Ramos (cell line): Measurements from ENCODE around the gene ZNF691.
"Not testable (repeated sequence)": the region's sequence is repeated elsewhere in the genome, so short reads cannot be mapped to it uniquely, and the experiment has no call there.

Experiments used
- in situ Hi-C: fragments of 300-500 bp; cut with MboI; formaldehyde crosslinking; loops from one replicate; pipeline ENCODE4 v1.14.3; 2022; ENCODE audit warnings: low sequenced_read_pairs; ENCODE audit not compliant: unreplicated experiment

ZNF691 gene

GRCh38 chr1:42846257-42847110 lies at the start of gene ZNF691:
TSS of gene ZNF691 (plus strand) at chr1:42846613. CDS start at chr1:42849659, 3,046 bp downstream.
- in situ Hi-C loops, result no loop called here

GRCh38 chr1:42797414-42797813 lies 49.0 kb upstream of the ZNF691 start:
- in situ Hi-C loops, result no loop called here

GRCh38 chr1:42797979-42798378 lies 48.4 kb upstream of the ZNF691 start:
- in situ Hi-C loops, result no loop called here

- in situ Hi-C loops, result no loop called here
Observed at GRCh38 chr1:42801832-42802473, 44.5 kb upstream of the ZNF691 start.

- in situ Hi-C loops, result no loop called here
Observed at GRCh38 chr1:42806171-42806570, 40.2 kb upstream of the ZNF691 start.

- in situ Hi-C loops, result no loop called here
Observed at GRCh38 chr1:42806593-42806992, 39.8 kb upstream of the ZNF691 start.

GRCh38 chr1:42807056-42807668 lies 39.3 kb upstream of the ZNF691 start:
- in situ Hi-C loops, result no loop called here

- in situ Hi-C loops, result not testable (repeated sequence)
Observed at GRCh38 chr1:42814815-42815214, 31.6 kb upstream of the ZNF691 start.

GRCh38 chr1:42815941-42816584 lies 30.4 kb upstream of the ZNF691 start:
- in situ Hi-C loops, result no loop called here

- in situ Hi-C loops, result no loop called here
Observed at GRCh38 chr1:42816585-42817439, 29.6 kb upstream of the ZNF691 start, which contains the start of the genes ERMAP and SVBP. TSS of gene ERMAP (plus strand) at chr1:42817122. CDS start at chr1:42830449, 13,327 bp downstream. TSS of gene SVBP (minus strand) at chr1:42817397. CDS start at chr1:42816544, 853 bp downstream.

GRCh38 chr1:42817440-42817767 lies 29.0 kb upstream of the ZNF691 start:
- in situ Hi-C loops, result no loop called here

GRCh38 chr1:42817976-42818375 lies 28.4 kb upstream of the ZNF691 start:
- in situ Hi-C loops, result no loop called here

GRCh38 chr1:42820813-42821212 lies 25.6 kb upstream of the ZNF691 start:
- in situ Hi-C loops, result no loop called here

- in situ Hi-C loops, result no loop called here
Observed at GRCh38 chr1:42821690-42822089, 24.7 kb upstream of the ZNF691 start.

- in situ Hi-C loops, result no loop called here
Observed at GRCh38 chr1:42822800-42823392, 23.5 kb upstream of the ZNF691 start.

GRCh38 chr1:42824481-42825035 lies 21.9 kb upstream of the ZNF691 start:
- in situ Hi-C loops, result no loop called here

- in situ Hi-C loops, result no loop called here
Observed at GRCh38 chr1:42825036-42825851, 21.2 kb upstream of the ZNF691 start.

- in situ Hi-C loops, result no loop called here
Observed at GRCh38 chr1:42830631-42831030, 15.8 kb upstream of the ZNF691 start.
